Measurements from ENCODE around the gene SIGLEC6. TPM values are rescaled to one million over a fixed set of nuclear protein-coding genes. Genes with fewer than 3 reads are reported as not detected.

The SIGLEC6 gene
- total and polyA plus RNA-seq, 3 donors from 2014 or later, result 0.29 to 1.1 (median 0.55) TPM

- Histone ChIP-seq H3K36me3 (ENCODE audit: low read depth, missing control alignments) (no peaks in the 10 kb centered on the region), H3K9me3 (no peaks in the 10 kb centered on the region), H3K4me3 (no peak overlapping the region), H3K27ac (no peak overlapping the region), H3K4me1 (peaks cover under 1% of the 10 kb centered on the region), H3K27me3 (no peaks in the 10 kb centered on the region)
- intact Hi-C loops (cut with DNase I; ENCODE audit: low total_unique reads), result no loop called here
- WGBS, 2 donors, result 59 to 65% methylated on average over 8 of the region's 8 CpGs
- TF ChIP-seq CTCF (IDR thresholded peaks at IDR 0.05) (no peak), POLR2A (IDR thresholded peaks at IDR 0.05) (no peak)
- no peak for DNase-seq
These were observed 35.1 kb upstream of the SIGLEC6 start for GRCh38 chr19:51566489-51567100.

GRCh38 chr19:51565583-51565982, 34.1 kb upstream of the SIGLEC6 start:
- H3K27ac ChIP-seq, result no peak overlapping the region
- H3K4me1 ChIP-seq, result no peaks in the 10 kb centered on the region
- H3K9me3 ChIP-seq, result no peaks in the 10 kb centered on the region
- 61 to 72% methylated on average over 4 of the region's 4 CpGs for WGBS, 2 donors
- no peaks in the 10 kb centered on the region for H3K27me3 ChIP-seq
- TF ChIP-seq POLR2A (IDR thresholded peaks at IDR 0.05) (no peak), CTCF (IDR thresholded peaks at IDR 0.05) (no peak)
- no peak overlapping the region for H3K4me3 ChIP-seq
- DNase-seq, result no peak
- intact Hi-C loops (cut with DNase I; ENCODE audit: low total_unique reads), result no loop called here
- no peaks in the 10 kb centered on the region for H3K36me3 ChIP-seq (ENCODE audit: low read depth, missing control alignments)

GRCh38 chr19:51564791-51565190, 33.3 kb upstream of the SIGLEC6 start:
- Histone ChIP-seq H3K9me3 (no peaks in the 10 kb centered on the region), H3K36me3 (ENCODE audit: low read depth, missing control alignments) (no peaks in the 10 kb centered on the region), H3K27ac (no peak overlapping the region), H3K27me3 (no peaks in the 10 kb centered on the region), H3K4me3 (no peak overlapping the region), H3K4me1 (no peaks in the 10 kb centered on the region)
- WGBS, 2 donors, result 46 to 78% methylated on average over 6 of the region's 6 CpGs
- intact Hi-C loops (cut with DNase I; ENCODE audit: low total_unique reads), result no loop called here
- TF ChIP-seq POLR2A (IDR thresholded peaks at IDR 0.05), result no peak
- TF ChIP-seq CTCF (IDR thresholded peaks at IDR 0.05), result no peak
- DNase-seq, result no peak

- WGBS, 2 donors, result 38 to 50% methylated on average over 2 to 4 of the region's 4 CpGs
- Histone ChIP-seq H3K27me3 (no peaks in the 10 kb centered on the region), H3K9me3 (no peaks in the 10 kb centered on the region)
These were observed 28.9 kb upstream of the SIGLEC6 start for GRCh38 chr19:51560339-51560738.

More at GRCh38 chr19:51560339-51560738, 28.9 kb upstream of the SIGLEC6 start:
- Histone ChIP-seq H3K36me3 (ENCODE audit: low read depth, missing control alignments) (no peaks in the 10 kb centered on the region), H3K27ac (no peak overlapping the region), H3K4me1 (no peaks in the 10 kb centered on the region), H3K4me3 (no peak overlapping the region)
- intact Hi-C loops (cut with DNase I; ENCODE audit: low total_unique reads), result no loop called here
- DNase-seq, result no peak
- TF ChIP-seq POLR2A (IDR thresholded peaks at IDR 0.05) (no peak), CTCF (IDR thresholded peaks at IDR 0.05) (no peak)

All from testis (tissue), 3 donors.